Prostate gland (tissue), 2 donors: ENCODE results near the gene DSTYK. TPM values are rescaled to one million over a fixed set of nuclear protein-coding genes. Genes with fewer than 3 reads are reported as not detected.

Source experiments
- DNase-seq: peaks from one replicate; pipeline ENCODE4 v3.0.0-alpha.2; 2019; ENCODE audit warnings: low spot score
- H3K27ac ChIP-seq, 2 donors: fragments of 200-600 bp; sonication (generic); 2 replicates each; pipeline ENCODE4 v1.5.1; 2017 to 2019
- H3K27me3 ChIP-seq: fragments of 200-600 bp; sonication (generic); replicated peaks from 2 replicates; pipeline ENCODE4 v1.5.1; 2019; ENCODE audit not compliant: insufficient read depth
- H3K36me3 ChIP-seq, 2 donors: fragments of 200-600 bp; sonication (generic); 1 replicate in 1 of 2; 2 replicates in 1 of 2; pipeline versions ENCODE4 v1.5.1 to v1.8.1; 2017 to 2019
- H3K4me1 ChIP-seq: fragments of 200-600 bp; sonication (generic); replicated peaks from 2 replicates; pipeline ENCODE4 v1.5.1; 2019
- H3K4me3 ChIP-seq, 2 donors: fragments of 200-600 bp; sonication (generic); 2 replicates each; pipeline ENCODE4 v1.5.1; 2017 to 2019
- H3K9me3 ChIP-seq: fragments of 200-600 bp; sonication (generic); 2 replicates; pipeline ENCODE4 v1.5.1; 2017
- CTCF ChIP-seq, 4 experiments: fragments of 200-600 bp in 2 of 4; fragments of 450-650 bp in 2 of 4; sonication (generic) in 2 of 4; IDR thresholded peaks; 1 replicate in 3 of 4; 2 replicates in 1 of 4; pipeline ENCODE4 v1.5.1; 2016 to 2019; ENCODE audit warnings: antibody characterized with exemption in 4 of 4, mild to moderate bottlenecking in 2 of 4, moderate library complexity in 2 of 4
- POLR2A ChIP-seq: fragments of 450-650 bp; IDR thresholded peaks from one replicate; pipeline ENCODE4 v1.6.1; 2016; ENCODE audit warnings: antibody characterized with exemption, mild to moderate bottlenecking
- POLR2AphosphoS5 ChIP-seq: sonication (generic); formaldehyde crosslinking; IDR thresholded peaks from one replicate; pipeline ENCODE4 v1.6.1; 2017; ENCODE audit warnings: antibody characterized with exemption
- WGBS: methylation state at CpG from one replicate; pipeline ENCODE4 v1.1.5; 2018; 5-methylcytosine and 5-hydroxymethylcytosine counted together
- intact Hi-C: fragments of 100-400 bp; cut with DNase I; formaldehyde crosslinking; loops from one replicate; pipeline ENCODE4 v1.14.2; 2022
- total RNA-seq, 2 donors: library from RNA; depleted of rRNA; stranded (reverse); fragments of >200 nt; gene quantifications; one replicate each; pipeline ENCODE4 v1.1.0, GENCODE V29; 2016

The DSTYK gene
- total RNA-seq, 2 donors from 2014 or later = 9.7 to 16.9 TPM

GRCh38 chr1:205258261-205258691 lies 46.8 kb upstream of the DSTYK start:
- Histone ChIP-seq H3K9me3 (no peaks in the 10 kb centered on the region), H3K27me3 (no peaks in the 10 kb centered on the region), H3K4me1 (no peaks in the 10 kb centered on the region), H3K4me3 (no peak overlapping the region), H3K27ac (no peak overlapping the region), H3K36me3 (no peaks in the 10 kb centered on the region)
- WGBS = 78% methylated on average over 7 of the region's 7 CpGs
- DNase-seq = no peak
- TF ChIP-seq POLR2A (no peak), POLR2AphosphoS5 (no peak), CTCF (IDR thresholded peaks at IDR 0.05) (no peak)
- intact Hi-C loops = loop anchor here (5.0 kb wide), 3 partner anchors 116 to 281 kb away; partner anchors contain the start of gene RBBP5

- 84% methylated on average over 2 of the region's 2 CpGs for WGBS
- H3K36me3 ChIP-seq = no peaks in the 10 kb centered on the region
- intact Hi-C loops = loop anchor here (2.0 to 5.0 kb wide), 4 partner anchors 29 to 280 kb away; partner anchors contain the start of gene RBBP5
- TF ChIP-seq POLR2A = no peak
- no peak for TF ChIP-seq POLR2AphosphoS5
- no peak for TF ChIP-seq CTCF (IDR thresholded peaks at IDR 0.05)
- no peaks in the 10 kb centered on the region for H3K27me3 ChIP-seq
- H3K9me3 ChIP-seq = no peaks in the 10 kb centered on the region
- no peak for DNase-seq
- H3K4me3 ChIP-seq = no peak overlapping the region
- no peak overlapping the region for H3K27ac ChIP-seq
- no peaks in the 10 kb centered on the region for H3K4me1 ChIP-seq
Observed at GRCh38 chr1:205257735-205258134, 46.2 kb upstream of the DSTYK start.

- intact Hi-C loops = loop anchor here (2.0 to 5.0 kb wide), 4 partner anchors 28 to 280 kb away; partner anchors contain the start of gene RBBP5
Observed at GRCh38 chr1:205256951-205257625, 45.6 kb upstream of the DSTYK start.

GRCh38 chr1:205255941-205256780 lies 44.7 kb upstream of the DSTYK start:
- peak; percentile 89 for DNase-seq
- Histone ChIP-seq H3K9me3 (no peaks in the 10 kb centered on the region), H3K4me3 (no peak overlapping the region), H3K27me3 (no peaks in the 10 kb centered on the region), H3K27ac (no peak overlapping the region), H3K36me3 (no peaks in the 10 kb centered on the region), H3K4me1 (no peaks in the 10 kb centered on the region)
- WGBS = 46% methylated on average over 8 of the region's 8 CpGs
- intact Hi-C loops = loop anchor here (2.0 to 5.0 kb wide), 4 partner anchors 27 to 279 kb away; partner anchors contain the start of gene RBBP5
- TF ChIP-seq POLR2AphosphoS5 (peak; percentile 68), CTCF (IDR thresholded peaks at IDR 0.05) (peak; percentile 86 to 98 (median 94)), POLR2A (no peak)

More at GRCh38 chr1:205256951-205257625, 45.6 kb upstream of the DSTYK start:
- Histone ChIP-seq H3K27me3 (no peaks in the 10 kb centered on the region), H3K4me1 (no peaks in the 10 kb centered on the region), H3K36me3 (no peaks in the 10 kb centered on the region), H3K27ac (no peak overlapping the region), H3K9me3 (no peaks in the 10 kb centered on the region), H3K4me3 (no peak overlapping the region)
- TF ChIP-seq POLR2AphosphoS5 (no peak), POLR2A (no peak), CTCF (IDR thresholded peaks at IDR 0.05) (no peak)
- WGBS = 93% methylated on average over 19 of the region's 19 CpGs
- DNase-seq = no peak
